Nephron (organoid): ENCODE data around the gene SERPINB2.

Experiments
- H3K27ac Mint-ChIP-seq, 3 experiments: 2 replicates each; pipeline ENCODE4 v1.8.0; 2020; ENCODE audit warnings: mixed read lengths in 3 of 3, mild to moderate bottlenecking in 2 of 3, moderate library complexity in 1 of 3
- H3K27me3 Mint-ChIP-seq: 2 replicates; pipeline ENCODE4 v1.8.0; 2021; ENCODE audit warnings: low read depth, mild to moderate bottlenecking, moderate library complexity, mixed read lengths
- H3K36me3 Mint-ChIP-seq: 2 replicates; pipeline ENCODE4 v1.8.0; 2020; ENCODE audit warnings: low read depth, mixed read lengths
- H3K4me1 Mint-ChIP-seq: 2 replicates; pipeline ENCODE4 v1.8.0; 2020; ENCODE audit warnings: mixed read lengths
- H3K4me3 Mint-ChIP-seq, 3 experiments: 2 replicates each; pipeline ENCODE4 v1.8.0; 2020; ENCODE audit warnings: mild to moderate bottlenecking in 3 of 3, mixed read lengths in 3 of 3, moderate library complexity in 2 of 3
- H3K9me3 Mint-ChIP-seq: 2 replicates; pipeline ENCODE4 v1.8.0; 2020; ENCODE audit warnings: mixed read lengths
- TF ChIP-seq, protein P1 (sequence below), 3 experiments: fragments of 200-600 bp; sonication (generic); IDR thresholded peaks; one replicate each; pipeline ENCODE4 v1.5.0; 2021; ENCODE audit warnings: antibody characterized with exemption in 3 of 3; ENCODE audit not compliant: unreplicated experiment in 3 of 3

The SERPINB2 gene

DNA sequence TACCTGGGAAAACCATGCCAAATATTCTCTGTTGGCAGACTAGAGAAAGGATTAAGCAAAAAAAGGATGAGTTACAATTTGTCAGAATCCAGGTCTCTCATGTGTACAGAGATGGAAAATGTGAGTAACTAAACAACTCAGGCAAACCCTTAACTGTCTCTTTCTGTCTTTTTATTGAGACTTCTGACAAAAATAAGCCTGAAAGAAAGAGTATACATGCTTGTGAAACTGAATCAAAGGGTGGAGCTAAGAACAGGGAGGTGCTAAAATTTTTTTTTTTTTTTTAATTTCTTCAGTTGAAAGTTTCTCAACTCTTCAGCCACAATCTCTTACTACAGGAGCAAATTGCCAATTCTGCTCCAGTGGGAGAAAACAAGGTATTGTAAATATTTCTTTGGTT lies 20.2 kb downstream of the SERPINB2 start, which contains the start of gene SERPINB10:
TSS of gene SERPINB10 (plus strand) at position 295 of the 400 bp plus-strand sequence. CDS start 7,553 bp downstream, outside the sequence.
- TF ChIP-seq, protein P1, sequence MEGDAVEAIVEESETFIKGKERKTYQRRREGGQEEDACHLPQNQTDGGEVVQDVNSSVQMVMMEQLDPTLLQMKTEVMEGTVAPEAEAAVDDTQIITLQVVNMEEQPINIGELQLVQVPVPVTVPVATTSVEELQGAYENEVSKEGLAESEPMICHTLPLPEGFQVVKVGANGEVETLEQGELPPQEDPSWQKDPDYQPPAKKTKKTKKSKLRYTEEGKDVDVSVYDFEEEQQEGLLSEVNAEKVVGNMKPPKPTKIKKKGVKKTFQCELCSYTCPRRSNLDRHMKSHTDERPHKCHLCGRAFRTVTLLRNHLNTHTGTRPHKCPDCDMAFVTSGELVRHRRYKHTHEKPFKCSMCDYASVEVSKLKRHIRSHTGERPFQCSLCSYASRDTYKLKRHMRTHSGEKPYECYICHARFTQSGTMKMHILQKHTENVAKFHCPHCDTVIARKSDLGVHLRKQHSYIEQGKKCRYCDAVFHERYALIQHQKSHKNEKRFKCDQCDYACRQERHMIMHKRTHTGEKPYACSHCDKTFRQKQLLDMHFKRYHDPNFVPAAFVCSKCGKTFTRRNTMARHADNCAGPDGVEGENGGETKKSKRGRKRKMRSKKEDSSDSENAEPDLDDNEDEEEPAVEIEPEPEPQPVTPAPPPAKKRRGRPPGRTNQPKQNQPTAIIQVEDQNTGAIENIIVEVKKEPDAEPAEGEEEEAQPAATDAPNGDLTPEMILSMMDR (IDR thresholded peaks at IDR 0.05; ENCODE audit: unreplicated experiment in 3 of 3) = no peak
- H3K4me1 Mint-ChIP-seq = no peaks in the 10 kb centered on the region
- no peaks in the 10 kb centered on the region for H3K36me3 Mint-ChIP-seq
- no peaks in the 10 kb centered on the region for H3K9me3 Mint-ChIP-seq
- no peaks in the 10 kb centered on the region for H3K27me3 Mint-ChIP-seq
- H3K27ac Mint-ChIP-seq = no peak within 1 kb of the TSS
- H3K4me3 Mint-ChIP-seq = no peak within 1 kb of the TSS

DNA sequence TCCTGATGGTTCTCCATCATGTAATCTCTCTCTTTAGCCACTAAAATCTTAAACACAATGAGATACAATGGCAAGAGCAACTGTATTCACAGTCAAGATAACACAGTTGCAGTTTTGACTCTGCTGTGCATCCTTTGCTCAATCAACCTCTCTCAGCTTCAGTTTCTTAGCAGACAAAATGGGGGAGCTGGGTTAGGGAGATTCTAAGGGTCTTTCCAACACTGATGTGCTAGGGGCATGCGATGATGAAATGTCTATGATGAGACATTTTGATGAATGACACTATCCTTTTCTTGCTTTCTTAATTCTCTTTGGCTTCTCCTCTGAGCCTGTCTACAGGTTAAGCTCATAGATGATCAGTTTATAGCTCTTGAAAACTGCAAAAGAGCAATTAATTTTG lies 21.4 kb downstream of the SERPINB2 start:
- no peak overlapping the region for H3K4me3 Mint-ChIP-seq
- no peaks in the 10 kb centered on the region for H3K27me3 Mint-ChIP-seq
- no peaks in the 10 kb centered on the region for H3K9me3 Mint-ChIP-seq

DNA sequence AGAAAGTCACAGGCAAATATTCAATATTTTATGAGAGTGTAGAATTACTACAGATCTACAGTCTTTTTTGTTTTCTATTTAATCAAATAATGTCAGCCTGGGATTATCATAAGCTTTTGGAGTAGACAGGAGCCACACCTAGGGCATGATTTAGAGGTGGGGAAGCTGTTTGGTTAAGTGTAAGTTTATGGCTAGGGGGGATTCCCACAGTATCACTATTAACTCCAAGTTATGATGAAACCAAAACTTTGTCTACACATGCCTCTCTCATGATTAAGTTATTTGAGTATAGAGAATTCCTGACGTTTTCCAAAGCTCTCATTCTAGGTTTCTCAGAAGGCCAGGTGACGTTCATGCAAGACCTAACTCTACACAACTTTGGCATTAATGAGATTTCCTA lies 22.4 kb downstream of the SERPINB2 start:
- no peaks in the 10 kb centered on the region for H3K9me3 Mint-ChIP-seq
- TF ChIP-seq, protein P1 (IDR thresholded peaks at IDR 0.05; ENCODE audit: unreplicated experiment in 3 of 3) = no peak
- no peaks in the 10 kb centered on the region for H3K27me3 Mint-ChIP-seq
- H3K36me3 Mint-ChIP-seq = no peaks in the 10 kb centered on the region
- no peak overlapping the region for H3K4me3 Mint-ChIP-seq
- no peak overlapping the region for H3K27ac Mint-ChIP-seq
- no peaks in the 10 kb centered on the region for H3K4me1 Mint-ChIP-seq

More for the DNA sequence above, 21.4 kb downstream of the SERPINB2 start:
- Mint-ChIP-seq H3K36me3 (no peaks in the 10 kb centered on the region), H3K4me1 (no peaks in the 10 kb centered on the region), H3K27ac (no peak overlapping the region)
- TF ChIP-seq, protein P1 (IDR thresholded peaks at IDR 0.05; ENCODE audit: unreplicated experiment in 3 of 3) = no peak

DNA sequence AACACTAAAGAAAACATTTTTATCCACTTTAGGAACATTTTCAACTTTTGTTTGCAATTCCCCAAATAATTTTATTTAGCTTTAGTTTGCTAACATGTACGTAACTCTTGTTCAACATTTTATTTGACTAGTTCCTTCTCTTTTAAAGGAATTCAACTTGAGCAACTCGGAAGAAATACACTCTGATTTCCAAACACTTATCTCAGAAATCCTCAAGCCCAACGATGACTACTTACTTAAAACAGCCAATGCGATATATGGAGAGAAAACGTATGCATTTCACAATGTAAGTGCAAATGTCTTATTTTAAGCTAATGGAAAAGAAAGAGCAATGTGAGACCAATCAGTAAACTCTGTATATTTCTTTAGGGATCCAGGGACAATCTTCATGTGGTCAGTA lies 30.3 kb downstream of the SERPINB2 start:
- Mint-ChIP-seq H3K27ac (no peak overlapping the region), H3K9me3 (no peaks in the 10 kb centered on the region), H3K4me3 (no peak overlapping the region), H3K27me3 (no peaks in the 10 kb centered on the region), H3K4me1 (no peaks in the 10 kb centered on the region), H3K36me3 (no peaks in the 10 kb centered on the region)
- TF ChIP-seq, protein P1 (IDR thresholded peaks at IDR 0.05; ENCODE audit: unreplicated experiment in 3 of 3) = no peak

DNA sequence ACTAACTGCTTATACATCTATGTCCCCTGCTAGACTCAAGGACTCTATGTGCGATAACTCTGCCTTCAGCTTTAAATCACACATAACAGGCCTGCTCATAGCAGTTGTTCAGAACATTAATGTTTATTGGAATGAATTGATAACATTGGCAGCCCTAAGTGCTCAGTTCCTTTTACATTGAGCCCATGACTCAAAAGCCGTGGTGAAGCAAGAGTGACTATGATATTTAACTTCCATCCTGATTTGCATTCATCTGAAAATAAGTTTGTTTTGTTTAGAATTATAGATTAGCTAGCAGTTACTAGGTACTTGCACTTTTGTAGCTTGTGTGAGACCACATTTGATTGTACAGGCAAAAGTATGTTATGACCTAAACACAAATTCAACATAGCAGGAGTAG lies 34.5 kb downstream of the SERPINB2 start:
- H3K27ac Mint-ChIP-seq = no peak overlapping the region
- no peaks in the 10 kb centered on the region for H3K9me3 Mint-ChIP-seq
- H3K4me3 Mint-ChIP-seq = no peak overlapping the region
- no peaks in the 10 kb centered on the region for H3K4me1 Mint-ChIP-seq
- no peaks in the 10 kb centered on the region for H3K36me3 Mint-ChIP-seq
- H3K27me3 Mint-ChIP-seq = no peaks in the 10 kb centered on the region
- TF ChIP-seq, protein P1 (IDR thresholded peaks at IDR 0.05; ENCODE audit: unreplicated experiment in 3 of 3) = no peak

DNA sequence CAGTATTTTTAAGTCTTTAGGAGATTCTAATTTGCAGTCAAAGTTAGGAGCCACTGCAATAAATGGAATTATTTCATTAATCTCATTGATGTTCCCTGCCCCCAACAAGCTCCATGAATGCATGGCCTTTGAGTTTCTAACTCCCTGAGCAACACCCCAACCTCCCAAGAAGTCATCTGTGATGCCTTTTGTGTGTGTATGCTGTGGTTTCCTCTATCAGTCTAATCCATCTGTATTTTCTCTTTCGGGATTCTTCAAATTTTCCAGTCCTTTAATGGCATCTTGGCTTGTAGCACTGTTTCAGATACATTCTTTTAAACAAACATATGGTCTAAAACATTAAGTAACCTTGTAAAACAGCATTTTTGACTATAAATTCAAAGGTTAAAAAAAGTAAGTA lies 37.0 kb downstream of the SERPINB2 start:
- Mint-ChIP-seq H3K4me3 (no peak overlapping the region), H3K9me3 (no peaks in the 10 kb centered on the region), H3K4me1 (no peaks in the 10 kb centered on the region), H3K27ac (no peak overlapping the region), H3K27me3 (no peaks in the 10 kb centered on the region), H3K36me3 (no peaks in the 10 kb centered on the region)
- TF ChIP-seq, protein P1 (IDR thresholded peaks at IDR 0.05; ENCODE audit: unreplicated experiment in 3 of 3) = no peak
